GM21786 (cell line): ENCODE measurements around the gene DALRD3.

ENCODE experiments used
- ATAC-seq: cut with Tn5 transposase; IDR thresholded peaks from one replicate; pipeline ENCODE4 v1.9.1; 2021; ENCODE audit not compliant: unreplicated experiment

Gene DALRD3, protein sequence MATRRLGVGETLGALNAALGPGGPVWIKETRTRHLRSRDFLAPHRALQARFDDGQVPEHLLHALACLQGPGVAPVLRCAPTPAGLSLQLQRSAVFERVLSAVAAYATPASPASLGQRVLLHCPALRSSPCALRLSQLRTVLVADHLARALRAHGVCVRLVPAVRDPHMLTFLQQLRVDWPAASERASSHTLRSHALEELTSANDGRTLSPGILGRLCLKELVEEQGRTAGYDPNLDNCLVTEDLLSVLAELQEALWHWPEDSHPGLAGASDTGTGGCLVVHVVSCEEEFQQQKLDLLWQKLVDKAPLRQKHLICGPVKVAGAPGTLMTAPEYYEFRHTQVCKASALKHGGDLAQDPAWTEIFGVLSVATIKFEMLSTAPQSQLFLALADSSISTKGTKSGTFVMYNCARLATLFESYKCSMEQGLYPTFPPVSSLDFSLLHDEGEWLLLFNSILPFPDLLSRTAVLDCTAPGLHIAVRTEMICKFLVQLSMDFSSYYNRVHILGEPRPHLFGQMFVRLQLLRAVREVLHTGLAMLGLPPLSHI

DNA sequence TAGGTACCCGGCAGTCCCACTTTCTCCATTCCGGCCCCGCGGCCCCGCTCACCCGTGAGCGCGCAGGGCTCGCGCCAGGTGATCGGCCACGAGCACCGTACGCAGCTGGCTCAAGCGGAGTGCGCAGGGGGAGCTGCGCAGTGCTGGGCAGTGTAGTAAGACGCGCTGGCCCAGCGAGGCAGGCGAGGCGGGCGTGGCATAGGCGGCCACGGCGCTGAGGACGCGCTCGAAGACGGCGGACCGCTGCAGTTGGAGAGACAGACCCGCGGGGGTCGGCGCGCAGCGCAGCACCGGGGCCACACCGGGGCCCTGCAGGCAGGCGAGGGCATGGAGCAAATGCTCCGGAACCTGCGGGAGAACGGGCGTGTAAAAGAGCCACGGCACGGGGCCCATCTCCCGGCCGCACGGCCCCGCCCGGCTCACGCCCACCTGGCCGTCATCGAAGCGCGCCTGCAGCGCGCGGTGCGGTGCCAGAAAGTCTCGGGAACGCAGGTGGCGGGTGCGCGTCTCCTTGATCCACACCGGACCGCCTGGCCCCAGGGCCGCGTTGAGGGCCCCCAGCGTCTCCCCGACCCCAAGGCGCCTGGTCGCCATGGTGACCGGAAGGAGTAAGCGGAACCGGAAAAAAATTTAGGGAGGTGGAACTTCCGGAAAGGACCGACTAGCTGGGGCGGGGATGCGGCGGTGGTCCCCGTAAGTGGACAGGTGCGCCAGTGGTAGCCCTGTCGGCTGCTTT, at the start of gene DALRD3:
Gene DALRD3 (minus strand): TSS at position 610 of the 736 bp plus-strand sequence. CDS start 16 bp downstream, at position 594.
- ATAC-seq: no peak

DNA sequence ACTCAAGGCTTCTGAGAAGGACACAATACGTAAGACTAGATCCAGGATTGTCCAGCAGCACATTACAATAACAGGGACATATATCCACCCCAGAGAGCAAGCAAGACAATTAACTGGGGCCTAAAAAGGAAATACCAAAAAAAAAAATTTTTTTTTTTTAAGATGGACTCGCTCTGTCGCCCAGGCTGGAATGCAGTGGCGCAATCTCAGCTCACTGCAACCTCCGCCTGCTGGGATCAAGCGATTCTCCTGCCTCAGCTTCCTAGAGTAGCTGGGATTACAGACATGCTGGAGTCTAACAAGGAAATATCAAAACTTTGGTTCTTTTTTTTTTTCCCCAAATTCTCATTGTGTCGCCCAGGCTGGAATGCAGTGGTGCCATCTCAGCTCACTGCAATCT, 39.6 kb upstream of the DALRD3 start:
- ATAC-seq: no peak

DNA sequence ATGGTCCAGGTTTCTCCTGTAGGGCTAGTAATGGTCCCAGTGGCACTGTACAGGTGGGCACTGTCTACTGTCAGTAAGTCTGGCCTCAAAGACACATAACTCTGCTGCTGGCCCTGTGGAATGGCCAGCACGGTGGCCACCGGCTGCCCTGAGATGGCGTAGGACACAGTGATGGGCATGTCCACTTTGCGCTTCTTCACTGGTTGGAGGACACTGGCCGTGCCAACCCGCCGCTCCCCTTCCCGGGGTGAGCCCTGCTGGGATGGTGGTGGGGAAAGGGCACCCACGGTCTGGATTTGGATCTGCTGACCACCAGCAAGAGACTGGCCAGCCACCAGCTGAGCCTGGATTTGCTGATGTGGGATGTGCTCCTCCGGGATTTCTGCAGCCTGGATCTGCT, 38.9 kb upstream of the DALRD3 start:
- ATAC-seq: no peak

DNA sequence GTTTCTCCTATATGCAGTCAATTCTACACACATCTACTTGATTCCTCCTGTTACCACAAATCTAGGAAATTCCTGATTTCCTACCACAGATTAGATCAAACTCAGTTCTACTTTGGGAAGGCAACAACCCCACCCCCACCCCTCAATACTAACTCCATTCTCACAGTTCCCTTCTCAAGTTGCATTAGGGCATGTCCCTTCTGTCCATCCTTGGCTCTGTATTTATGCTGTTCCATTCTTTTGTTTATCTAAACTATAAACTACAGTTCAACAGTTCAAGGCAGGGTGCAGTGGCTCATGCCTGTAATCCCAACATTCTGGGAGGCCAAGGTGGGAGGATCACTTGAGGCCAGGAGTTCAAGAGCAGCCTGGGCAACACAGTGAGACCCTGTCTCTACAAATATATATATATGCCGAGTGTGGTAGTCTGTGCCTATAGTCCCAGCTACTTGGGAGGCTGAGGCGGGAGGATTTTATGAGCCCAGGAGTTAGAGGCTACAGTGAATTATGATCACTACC, 36.0 kb upstream of the DALRD3 start:
- ATAC-seq: no peak

DNA sequence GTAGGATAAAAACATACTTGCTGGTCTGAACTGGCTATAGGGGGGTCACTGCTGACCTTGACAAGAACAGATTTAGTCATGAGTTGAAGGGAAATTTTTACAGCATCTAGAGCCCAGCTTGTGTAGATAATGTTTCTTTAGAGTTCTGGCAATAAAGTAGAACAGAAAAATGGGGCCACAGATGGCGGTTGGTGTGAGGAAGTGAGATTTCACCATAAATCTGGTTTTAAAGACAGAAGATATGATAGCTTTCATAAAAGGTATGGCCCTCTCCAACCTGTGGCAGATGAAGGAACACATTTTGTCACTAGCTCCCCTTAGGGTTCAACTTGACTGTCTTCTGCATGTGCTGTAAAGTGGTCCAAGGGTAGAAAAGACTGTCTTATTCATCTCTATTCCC, 35.2 kb upstream of the DALRD3 start:
- no peak for ATAC-seq

DNA sequence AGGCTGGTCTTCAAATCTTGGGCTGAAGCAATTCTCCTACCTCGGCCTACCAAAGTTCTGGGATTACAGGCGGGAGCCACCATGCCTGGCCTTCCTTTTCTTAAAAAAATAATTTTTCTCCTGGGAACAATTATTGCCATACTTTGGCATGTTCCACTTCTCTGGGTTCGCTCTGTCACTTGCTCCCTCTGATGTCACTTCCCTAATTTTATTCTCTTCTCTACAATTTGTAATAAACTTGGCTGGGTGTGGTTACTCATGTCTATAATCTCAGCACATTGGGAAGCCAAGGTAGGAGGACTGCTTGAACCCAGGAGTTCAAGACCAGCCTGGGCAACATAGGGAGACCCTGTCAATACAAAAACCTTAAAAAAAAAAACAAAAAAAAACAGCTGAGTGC, 16.9 kb upstream of the DALRD3 start:
- ATAC-seq: no peak

DNA sequence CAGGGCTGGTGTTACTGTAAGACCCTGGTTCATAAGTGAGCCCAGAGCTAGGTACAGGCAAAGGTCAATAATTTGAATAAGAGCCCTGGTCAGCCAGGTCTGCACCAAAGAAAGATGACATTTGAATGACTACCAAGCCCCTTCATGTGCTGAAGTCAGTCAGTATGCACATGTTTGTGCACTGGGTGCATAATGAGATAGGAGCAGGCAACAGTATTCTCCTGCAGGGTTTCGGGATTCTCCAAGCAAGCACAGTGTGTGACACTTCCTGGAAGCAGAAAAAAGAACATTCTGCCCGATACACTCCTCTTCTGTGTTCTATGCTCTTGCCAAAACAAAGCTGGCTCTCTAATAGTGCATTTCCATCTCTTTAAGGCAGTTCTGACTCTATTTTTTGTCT, 16.3 kb upstream of the DALRD3 start:
- no peak for ATAC-seq

DNA sequence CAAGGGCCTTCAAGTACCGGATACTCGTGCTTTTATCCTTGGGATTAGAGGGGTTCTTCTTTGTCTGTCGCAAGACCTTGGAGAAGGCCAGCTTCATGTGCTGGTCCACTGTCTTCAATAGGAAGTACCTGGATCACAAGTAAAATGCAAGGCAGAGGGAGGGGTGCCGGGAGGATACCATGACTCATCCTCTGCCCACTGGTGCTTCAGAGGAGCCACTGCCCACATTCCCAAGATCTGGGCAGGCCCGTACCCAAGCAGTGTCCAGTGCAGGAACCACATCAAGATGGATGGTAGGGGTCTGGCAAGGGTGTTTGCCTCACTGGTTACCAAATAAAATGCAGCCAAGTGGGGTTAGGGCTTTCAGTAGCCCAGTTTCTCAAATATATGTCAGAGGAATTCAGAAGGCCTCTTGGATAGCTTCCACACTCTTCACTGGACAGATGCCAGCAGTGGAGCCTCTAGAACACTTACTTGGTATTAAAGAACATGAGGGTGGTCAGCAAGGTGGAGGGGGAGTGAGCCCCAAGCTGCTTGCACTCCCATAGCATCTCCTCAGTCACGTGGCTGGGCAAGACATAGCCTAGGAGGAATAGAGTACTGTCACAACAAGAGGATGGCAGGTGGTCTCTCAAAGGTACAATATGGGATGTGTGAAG, 14.4 kb upstream of the DALRD3 start:
- no peak for ATAC-seq

DNA sequence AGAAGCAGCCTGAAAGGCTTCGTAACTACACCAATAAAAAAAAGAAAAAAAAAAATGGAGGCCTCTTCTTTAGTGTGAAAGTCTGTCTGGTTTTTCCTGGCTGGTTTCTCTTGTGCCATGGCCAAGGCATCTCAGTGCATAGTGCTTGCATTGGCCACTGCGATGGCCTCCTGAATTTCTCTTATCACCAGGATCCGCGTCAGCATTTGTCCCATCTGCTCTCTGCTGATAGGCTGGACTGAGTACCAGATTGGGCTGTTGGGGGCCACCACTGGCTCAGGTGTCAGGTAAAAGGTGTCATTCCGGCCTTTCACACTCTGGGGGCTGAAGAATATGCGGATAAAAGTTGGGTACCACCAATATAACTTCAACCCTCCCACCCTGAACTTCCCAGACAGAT, 11.9 kb upstream of the DALRD3 start:
- ATAC-seq: no peak

DNA sequence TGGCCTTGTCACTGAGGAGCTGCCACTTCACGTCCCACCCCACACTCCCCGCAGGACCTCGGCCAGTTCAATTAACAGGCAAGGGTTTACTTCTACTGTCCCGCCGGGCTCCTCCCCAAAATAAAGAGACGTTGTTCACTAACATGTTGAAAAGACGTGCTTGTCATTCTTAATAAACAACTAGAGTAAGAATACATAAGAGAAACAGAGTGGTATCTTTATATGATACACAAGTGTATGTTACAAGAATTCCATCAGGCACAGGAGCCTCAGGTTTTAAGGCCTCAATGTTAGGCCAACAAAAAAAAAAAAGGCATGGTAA, 11.1 kb upstream of the DALRD3 start:
- ATAC-seq: no peak

DNA sequence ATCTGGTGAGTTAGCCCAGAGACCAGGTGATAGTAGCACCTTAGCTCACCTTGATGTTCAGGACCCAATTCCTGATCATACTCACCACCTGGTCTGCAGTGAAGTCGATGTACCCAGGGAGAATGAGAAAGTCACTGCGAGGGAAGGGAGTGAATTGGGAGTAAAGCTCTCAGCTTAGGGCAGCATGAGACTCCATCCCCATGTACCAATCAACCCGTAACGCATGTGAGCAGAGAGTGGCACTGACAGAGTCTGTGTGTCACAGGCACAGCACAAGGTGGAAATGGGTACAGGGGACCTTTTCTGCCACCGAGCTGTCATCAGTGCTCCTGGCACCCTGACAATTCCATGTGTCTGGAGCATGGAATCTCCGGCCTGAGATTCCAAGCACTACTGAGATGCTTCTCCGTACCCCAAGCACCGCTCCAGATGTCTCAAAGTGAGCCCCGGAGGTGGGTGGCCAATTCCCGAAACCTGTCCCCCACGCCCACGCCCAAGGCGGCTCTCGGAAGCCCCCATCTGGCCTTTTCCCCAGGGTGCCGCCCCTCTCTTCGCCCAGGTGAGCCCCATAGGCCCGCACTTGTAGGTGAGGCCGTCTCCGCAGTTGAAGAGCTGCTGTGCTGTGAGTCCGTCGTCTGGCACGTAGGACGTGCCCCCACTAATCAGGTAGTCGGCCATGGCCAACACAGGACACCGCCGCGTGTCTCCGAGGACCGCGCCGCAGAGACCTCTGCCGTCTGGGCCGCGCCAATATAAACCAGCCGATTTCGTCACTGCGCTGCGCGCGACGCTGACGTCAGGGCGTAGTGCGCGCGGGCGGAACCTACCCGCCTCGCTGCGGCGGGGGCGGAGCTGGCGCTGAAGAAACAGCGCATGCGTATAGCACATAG, 10.5 kb upstream of the DALRD3 start, which contains the start of gene IMPDH2:
Gene IMPDH2 (minus strand): TSS at position 726 of the 890 bp plus-strand sequence. CDS start 48 bp downstream, at position 678.
- peak; percentile 90 for ATAC-seq

DNA sequence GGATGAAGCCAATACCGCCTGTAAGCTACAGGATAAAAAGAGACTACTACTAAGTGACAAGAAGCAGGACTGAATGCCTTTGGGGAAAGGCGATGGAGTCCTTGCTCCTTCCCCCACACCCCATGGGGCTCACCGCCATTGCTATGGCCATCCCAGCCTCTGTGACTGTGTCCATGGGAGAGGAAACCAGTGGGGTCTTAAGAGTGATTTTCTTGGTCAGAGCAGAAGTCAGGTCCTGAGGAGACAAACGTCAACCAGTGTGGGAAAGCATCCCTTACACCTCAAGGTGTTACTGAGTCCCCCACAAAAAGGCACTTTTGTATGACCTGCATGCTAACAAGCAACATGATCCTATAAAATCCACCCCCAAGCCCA, 9.9 kb upstream of the DALRD3 start:
- no peak for ATAC-seq

DNA sequence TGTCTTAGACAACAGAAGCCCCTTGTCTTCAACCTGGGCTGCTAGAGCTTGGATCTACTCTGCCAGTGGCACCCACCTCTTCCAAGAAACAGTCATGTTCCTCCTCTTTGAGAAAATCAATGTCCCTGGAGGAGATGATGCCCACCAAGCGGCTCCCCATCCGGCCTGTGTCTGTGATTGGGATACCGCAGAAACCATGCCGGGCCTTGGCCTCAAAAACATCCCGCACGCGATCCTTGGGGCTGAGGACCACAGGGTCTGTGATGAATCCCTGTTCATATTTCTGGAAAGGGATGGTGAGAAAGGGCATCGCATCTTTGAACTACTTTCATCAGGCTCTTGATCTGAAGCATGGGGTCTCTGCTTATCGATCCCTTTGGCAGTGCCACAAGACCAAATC, 9.3 kb upstream of the DALRD3 start:
- no peak for ATAC-seq

DNA sequence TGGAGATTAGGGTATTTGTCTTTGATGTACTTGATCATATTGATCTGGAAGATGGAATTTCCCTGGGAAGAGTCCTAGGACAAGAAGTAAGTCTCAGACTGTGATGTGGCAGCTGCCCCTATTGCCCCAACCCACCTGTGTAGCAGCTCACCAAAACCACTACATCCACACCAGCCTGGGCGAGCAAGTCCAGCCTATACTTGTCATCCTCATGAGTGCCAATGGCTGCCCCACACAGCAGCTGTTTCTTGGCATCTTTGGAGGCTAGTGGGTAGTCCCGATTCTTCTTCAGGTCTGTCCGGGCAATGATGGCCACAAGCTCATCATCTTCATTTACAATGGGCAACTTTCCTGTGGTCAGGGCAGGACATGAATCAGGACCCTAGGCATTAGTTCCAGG, 8.2 kb upstream of the DALRD3 start:
- ATAC-seq: no peak

DNA sequence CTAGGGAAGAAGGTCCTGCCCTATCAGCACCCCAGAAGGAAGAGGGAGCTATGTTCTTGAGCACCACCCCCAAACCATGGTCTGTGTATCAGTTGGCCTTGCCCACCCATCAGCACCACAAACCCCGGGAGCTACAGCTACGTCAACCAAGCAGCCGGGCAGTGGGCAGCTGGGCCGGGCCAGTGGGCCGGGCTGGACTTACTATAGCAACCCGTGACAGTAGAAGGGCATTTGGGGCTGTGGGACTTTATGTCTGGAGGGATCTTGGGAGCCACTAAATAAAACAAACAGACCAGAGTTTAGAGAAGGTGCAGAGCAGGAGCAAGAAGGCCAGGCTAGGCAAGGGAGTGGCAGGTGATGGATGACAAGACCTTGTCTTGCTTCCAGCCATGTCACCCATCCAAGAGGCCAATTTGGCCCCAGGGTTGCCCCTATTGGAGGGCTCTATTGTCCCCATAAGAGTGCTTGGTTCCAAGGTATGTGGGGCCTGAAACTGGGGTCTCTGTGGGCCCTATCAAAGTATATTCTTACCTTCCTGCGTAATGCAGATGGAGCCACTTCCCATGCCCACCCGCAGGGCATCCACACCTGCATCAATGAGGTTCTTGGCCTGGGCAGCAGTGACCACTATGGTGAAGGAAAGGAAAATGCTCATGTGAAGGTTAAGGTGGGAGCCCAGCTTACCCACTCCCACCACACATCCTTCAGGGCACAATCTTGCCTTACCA, 7.6 kb upstream of the DALRD3 start:
- no peak for ATAC-seq

DNA sequence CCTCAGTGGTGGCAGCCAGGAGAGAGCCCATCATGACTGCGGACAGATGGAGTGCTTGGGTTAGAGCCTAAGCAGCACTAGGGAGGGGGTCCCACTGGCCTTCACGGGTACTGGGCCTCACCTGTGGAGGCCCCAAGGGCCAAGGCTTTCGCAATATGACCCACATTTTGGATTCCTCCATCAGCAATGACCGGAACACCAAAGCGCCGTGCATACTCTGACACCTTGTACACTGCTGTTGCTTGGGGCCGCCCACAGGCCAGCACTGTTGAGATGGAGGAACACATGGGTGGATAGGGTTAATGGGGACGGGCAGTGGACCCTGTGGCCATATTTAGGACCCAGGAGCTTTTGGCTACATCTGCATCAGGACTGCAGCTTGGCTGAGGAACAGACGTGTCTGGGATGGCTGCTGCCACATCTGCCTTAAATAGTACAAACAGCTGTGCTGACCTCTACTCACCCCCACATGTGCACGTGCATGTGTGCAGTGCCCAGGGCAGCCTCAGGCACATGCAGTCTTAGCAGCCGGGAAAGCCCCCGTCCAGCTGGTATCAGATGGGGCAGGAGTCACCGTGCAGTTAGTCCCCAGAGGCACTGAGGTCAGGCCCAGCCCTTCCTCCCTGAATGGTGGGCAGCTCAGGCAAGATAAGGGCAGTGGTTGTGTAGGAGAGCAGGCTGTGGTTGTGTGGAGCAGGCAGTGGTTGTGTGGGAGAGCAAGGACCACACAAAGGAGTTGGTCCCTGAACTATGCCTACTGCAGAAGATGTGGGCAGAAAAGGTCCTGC, 6.8 kb upstream of the DALRD3 start:
- ATAC-seq: no peak

DNA sequence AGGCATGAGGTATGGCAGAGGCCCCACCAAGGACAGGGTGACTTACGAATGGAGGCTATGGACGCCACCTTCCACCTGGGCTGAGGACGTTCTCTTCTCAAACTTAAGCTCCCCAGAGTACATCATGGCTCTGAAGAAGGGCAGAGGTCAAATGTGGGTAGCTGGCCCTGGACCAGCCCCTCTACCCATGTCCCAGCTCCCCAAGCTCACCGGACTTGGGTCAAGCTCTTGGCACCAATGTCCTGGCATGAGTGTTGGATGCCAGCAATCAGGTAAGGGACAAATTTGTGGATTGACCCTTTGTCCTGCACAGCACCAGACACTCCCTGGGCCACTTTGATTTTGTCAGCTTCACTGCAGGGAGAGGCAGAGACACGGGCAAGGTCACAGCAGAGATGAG, 6.1 kb upstream of the DALRD3 start:
- ATAC-seq: no peak

DNA sequence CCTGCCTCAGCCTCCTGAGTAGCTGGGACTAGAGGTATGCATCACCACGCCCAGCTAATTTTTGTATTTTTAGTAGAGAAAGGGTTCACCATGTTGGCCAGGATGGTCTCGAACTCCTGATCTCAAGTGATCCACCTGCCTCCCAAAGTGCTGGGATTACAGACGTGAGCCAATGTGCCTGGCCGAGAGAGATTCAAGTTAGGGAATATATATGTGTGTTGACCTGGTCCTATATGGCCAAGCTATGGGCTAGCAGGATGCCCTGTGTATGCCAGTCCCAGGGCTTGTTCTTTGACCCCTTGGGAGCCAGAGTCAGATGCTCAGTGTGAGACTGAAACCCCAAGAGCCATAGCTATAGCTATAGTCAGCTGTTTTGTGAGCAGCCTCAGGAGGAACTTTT, 5.4 kb upstream of the DALRD3 start:
- no peak for ATAC-seq

DNA sequence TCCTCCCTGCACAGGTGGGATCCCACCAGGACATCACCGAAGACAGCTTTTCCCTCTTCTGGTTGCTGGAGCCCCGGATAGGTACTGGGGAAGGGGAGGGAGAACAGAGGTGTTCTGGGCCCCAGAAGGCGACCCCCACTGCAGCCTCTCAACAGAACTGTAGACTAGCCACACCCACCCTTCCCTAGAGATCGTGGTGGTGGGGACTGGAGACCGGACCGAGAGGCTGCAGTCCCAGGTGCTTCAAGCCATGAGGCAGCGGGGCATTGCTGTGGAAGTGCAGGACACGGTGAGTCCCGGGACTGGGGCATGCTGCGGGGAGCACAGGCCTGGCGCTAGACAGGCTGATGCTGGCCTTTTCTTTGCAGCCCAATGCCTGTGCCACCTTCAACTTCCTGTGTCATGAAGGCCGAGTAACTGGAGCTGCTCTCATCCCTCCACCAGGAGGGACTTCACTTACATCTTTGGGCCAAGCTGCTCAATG, 4.3 kb upstream of the DALRD3 start:
- ATAC-seq: no peak
